AG10803 (cell line): ENCODE results near the gene CTSG.

ENCODE experiments used
- DNase-seq: peaks from one replicate; pipeline ENCODE4 v3.0.0; 2010; ENCODE audit warnings: low read depth
- H3K4me3 ChIP-seq: 2 replicates; pipeline ENCODE4 v1.5.1; 2011; ENCODE audit warnings: mild to moderate bottlenecking, low read length, control low read depth
- CTCF ChIP-seq: conservative IDR thresholded peaks from 2 replicates; pipeline ENCODE4 v1.5.1; 2011; ENCODE audit warnings: mild to moderate bottlenecking, low read length, control low read depth, inconsistent platforms

The CTSG gene

GRCh38 chr14:24576182-24576581 lies at the start of gene CTSG:
Gene CTSG (minus strand): TSS chr14:24576250. CDS start chr14:24576223, 27 bp downstream.
- no peak for TF ChIP-seq CTCF
- DNase-seq: no peak
- no peak within 1 kb of the TSS for H3K4me3 ChIP-seq

DNA sequence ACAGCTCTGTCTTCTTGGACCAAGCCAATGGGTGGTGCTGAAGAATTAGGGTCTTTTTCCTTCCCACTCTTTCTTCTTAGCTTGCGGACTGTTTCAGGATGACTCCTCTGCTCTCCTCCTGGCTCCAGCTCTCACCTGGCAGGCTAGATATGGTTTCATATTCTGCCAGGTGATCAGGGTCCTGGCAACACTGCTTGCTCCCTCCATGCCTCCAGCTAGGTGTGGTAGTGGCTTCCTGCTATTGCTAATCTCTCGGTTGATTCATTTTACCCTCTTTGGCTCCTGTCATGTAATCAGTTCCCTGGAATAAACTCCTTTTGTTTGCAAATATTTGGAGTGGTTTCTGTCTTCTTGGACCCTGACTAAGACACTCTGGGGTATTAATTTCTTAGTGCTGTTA lies 37.7 kb upstream of the CTSG start:
- no peak overlapping the region for H3K4me3 ChIP-seq
- TF ChIP-seq CTCF: no peak

GRCh38 chr14:24613241-24613640 lies 37.2 kb upstream of the CTSG start:
- H3K4me3 ChIP-seq: no peak overlapping the region
- no peak for DNase-seq
- no peak for TF ChIP-seq CTCF

More for the DNA sequence above, 37.7 kb upstream of the CTSG start:
- DNase-seq: no peak

GRCh38 chr14:24612196-24612595 lies 36.1 kb upstream of the CTSG start:
- no peak for DNase-seq
- no peak for TF ChIP-seq CTCF
- H3K4me3 ChIP-seq: no peak overlapping the region

DNA sequence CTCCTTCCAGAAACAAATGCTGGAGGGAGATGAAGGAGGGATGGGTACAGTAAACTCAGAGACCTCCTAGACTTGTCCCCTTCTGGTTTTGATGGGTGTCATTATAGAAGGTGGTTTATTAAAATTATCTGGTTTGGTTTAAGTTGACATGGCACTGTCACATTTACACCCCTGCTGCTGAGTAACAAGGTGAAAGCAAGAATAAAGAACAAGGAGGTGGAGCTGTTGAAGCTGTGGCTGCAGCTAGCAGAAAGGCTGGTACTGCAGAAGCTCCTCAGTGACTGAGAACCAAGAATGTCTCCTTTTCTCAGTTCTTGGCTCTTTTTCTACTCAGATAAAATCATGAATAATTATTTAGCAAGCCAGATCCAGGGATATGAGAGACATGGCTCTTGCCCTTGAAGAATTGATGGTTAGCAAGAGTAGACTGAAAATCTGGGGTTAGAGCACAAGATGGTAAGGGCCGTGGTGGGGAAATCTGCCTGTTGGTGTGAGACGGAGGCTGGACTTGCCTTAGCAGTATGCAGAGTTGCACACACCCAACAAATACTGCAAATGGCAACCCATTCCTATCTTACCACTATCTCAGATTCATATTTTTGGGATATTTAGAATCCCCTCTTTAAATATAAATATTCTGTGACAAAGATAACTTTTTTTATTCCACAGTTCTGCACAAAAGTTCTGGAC lies 33.8 kb upstream of the CTSG start, which contains the start of gene GZMH:
Gene GZMH (minus strand): TSS at position 31 of the 690 bp plus-strand sequence. CDS start 72 bp downstream, outside the sequence.
- H3K4me3 ChIP-seq: no peak within 1 kb of the TSS
- no peak for TF ChIP-seq CTCF
- no peak for DNase-seq

- no peak for TF ChIP-seq CTCF
- no peak overlapping the region for H3K4me3 ChIP-seq
- DNase-seq: no peak
Measured at GRCh38 chr14:24607635-24608514, 31.8 kb upstream of the CTSG start.
